Measurements from ENCODE around the gene ASB2. TPM values are rescaled to one million over a fixed set of nuclear protein-coding genes. Genes with fewer than 3 reads are reported as not detected.

Gene ASB2
- total RNA-seq, 1 experiment from 2014 or later: 0.35 TPM

DNA sequence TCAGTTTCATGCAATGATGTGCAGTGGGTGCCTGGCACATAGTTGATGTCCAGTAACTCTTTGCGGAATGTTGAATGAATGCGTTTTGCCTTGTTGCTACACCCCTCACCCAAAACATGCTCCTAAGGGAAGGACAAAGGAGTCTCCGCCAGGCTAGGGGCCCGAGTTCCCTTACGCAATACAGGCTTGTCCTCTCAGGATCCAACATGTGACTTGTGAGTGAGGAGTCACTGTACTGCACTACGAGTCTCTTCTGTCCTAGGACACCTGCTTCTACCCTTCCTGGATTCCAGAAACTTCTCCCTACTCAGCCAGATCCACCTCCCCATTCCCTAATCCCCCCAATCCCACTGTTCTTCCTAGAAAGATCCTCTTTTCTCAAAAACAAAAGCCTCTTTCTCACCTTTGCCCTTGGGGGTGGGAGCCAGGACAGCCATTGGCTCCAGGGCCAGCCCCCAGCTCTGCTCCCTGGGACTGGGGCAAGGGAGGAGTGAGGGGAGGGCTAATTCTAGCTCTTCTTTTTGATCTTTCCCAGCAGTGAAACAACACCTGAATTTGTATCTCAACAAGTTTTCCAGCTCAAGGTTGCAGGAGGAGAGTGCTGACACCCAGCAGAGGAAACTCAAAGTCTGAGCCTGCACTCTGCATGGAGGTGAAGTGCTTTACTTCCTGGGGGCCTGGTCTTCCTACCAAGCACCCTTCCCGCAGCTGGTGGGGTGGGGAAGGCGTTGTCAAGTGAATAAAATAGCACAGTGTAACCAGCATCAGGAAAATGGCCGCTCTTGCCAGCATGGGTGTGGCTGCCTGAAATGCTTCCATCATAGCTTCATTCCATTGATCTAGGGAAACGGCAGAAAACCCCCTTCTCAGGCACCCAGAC, 46.4 kb upstream of the ASB2 start:
- Histone ChIP-seq H3K23me2 (ENCODE audit: insufficient read length, low read depth, low read length, poor library complexity, severe bottlenecking) (no peaks in the 10 kb centered on the region), H3K9me3 (ENCODE audit: control insufficient read depth, low read depth, low read length) (no peaks in the 10 kb centered on the region), H2BK20ac (ENCODE audit: low read depth, low read length, poor library complexity, severe bottlenecking) (no peak overlapping the region), H2BK120ac (ENCODE audit: low read depth, low read length, poor library complexity, severe bottlenecking) (no peak overlapping the region), H3K18ac (ENCODE audit: insufficient read length, low read depth, low read length) (peak overlapping the region; percentile 19), H4K8ac (replicated peaks; ENCODE audit: insufficient read length, low read depth, low read length) (no peak overlapping the region), H2BK12ac (ENCODE audit: insufficient read length, low read depth, low read length) (no peak overlapping the region), H2BK15ac (ENCODE audit: low read depth, low read length) (no peak overlapping the region), H4K20me1 (ENCODE audit: control insufficient read depth, insufficient read depth, insufficient read length) (no peaks in the 10 kb centered on the region), H3K9ac (ENCODE audit: extremely low read depth, insufficient read length, low read length) (no peak overlapping the region), H3K79me1 (ENCODE audit: insufficient read depth, low read depth, low read length, poor library complexity, severe bottlenecking) (no peaks in the 10 kb centered on the region), H3K23ac (ENCODE audit: insufficient read length, low read depth, low read length) (no peak overlapping the region), H3K4me1 (ENCODE audit: insufficient read depth, low read length) (no peaks in the 10 kb centered on the region; the same call in 1 of the 2 replicates), H2AK5ac (ENCODE audit: insufficient read length, low read length) (no peak overlapping the region), H3K27me3 (ENCODE audit: insufficient read depth, low read length) (no peaks in the 10 kb centered on the region), H3T11ph (ENCODE audit: low read length) (no peak overlapping the region), H3K4ac (ENCODE audit: low read depth, low read length) (no peak overlapping the region), H3K4me2 (ENCODE audit: insufficient read depth, insufficient read length, low read length) (no peak overlapping the region), H3K14ac (ENCODE audit: insufficient read depth, low read length) (no peak overlapping the region), H4K91ac (ENCODE audit: insufficient read length, low read depth, low read length) (no peak overlapping the region), H3K56ac (ENCODE audit: insufficient read length, low read depth, low read length) (no peak overlapping the region), H3K27ac (ENCODE audit: insufficient read length, low read depth, low read length) (no peak overlapping the region), H2AFZ (ENCODE audit: low read length) (peak overlapping the region; percentile 49), H2BK5ac (ENCODE audit: insufficient read length, low read length) (no peak overlapping the region), H4K5ac (ENCODE audit: insufficient read length, low read depth, low read length) (no peak overlapping the region), H3K79me2 (ENCODE audit: insufficient read depth, low read length) (no peaks in the 10 kb centered on the region)
- Mint-ChIP-seq H3K9me3 (no peaks in the 10 kb centered on the region; a peak in 1 of 5 replicates), H3K4me3 (no peak overlapping the region), H3K36me3 (ENCODE audit: insufficient read depth in 1 of 3, low read depth in 3 of 3) (no peaks in the 10 kb centered on the region), H3K27me3 (ENCODE audit: low read depth) (peaks cover 10% of the 10 kb centered on the region), H3K27ac (peak overlapping the region in 2 of 3 experiments; percentile 54 to 64; a peak in 3 of 7 replicates), H3K4me1 (peaks cover 25 to 53% of the 10 kb centered on the region in 2 experiments)
- TF ChIP-seq, protein P1, sequence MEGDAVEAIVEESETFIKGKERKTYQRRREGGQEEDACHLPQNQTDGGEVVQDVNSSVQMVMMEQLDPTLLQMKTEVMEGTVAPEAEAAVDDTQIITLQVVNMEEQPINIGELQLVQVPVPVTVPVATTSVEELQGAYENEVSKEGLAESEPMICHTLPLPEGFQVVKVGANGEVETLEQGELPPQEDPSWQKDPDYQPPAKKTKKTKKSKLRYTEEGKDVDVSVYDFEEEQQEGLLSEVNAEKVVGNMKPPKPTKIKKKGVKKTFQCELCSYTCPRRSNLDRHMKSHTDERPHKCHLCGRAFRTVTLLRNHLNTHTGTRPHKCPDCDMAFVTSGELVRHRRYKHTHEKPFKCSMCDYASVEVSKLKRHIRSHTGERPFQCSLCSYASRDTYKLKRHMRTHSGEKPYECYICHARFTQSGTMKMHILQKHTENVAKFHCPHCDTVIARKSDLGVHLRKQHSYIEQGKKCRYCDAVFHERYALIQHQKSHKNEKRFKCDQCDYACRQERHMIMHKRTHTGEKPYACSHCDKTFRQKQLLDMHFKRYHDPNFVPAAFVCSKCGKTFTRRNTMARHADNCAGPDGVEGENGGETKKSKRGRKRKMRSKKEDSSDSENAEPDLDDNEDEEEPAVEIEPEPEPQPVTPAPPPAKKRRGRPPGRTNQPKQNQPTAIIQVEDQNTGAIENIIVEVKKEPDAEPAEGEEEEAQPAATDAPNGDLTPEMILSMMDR (conservative IDR thresholded peaks at IDR 0.05): no peak
- WGBS (ENCODE audit: extremely low coverage, insufficient read length, low lambda C conversion rate): no CpG with 5 or more reads among the region's 10 CpGs
- no peak for DNase-seq
